Measurements from ENCODE around the gene CTIF.

- no peak for TF ChIP-seq CTCF (IDR thresholded peaks at IDR 0.05; ENCODE audit: poor library complexity)
- TF ChIP-seq EZH2phosphoT487 (IDR thresholded peaks at IDR 0.05; ENCODE audit: low read depth, severe bottlenecking, unreplicated experiment) = no peak
Observed at GRCh38 chr18:48753691-48754090, 214.9 kb downstream of the CTIF start.

Measured in hepatocyte (in vitro differentiated cells).